ENCODE results near the gene VIPR2.
"Not testable (repeated sequence)": the region's sequence is repeated elsewhere in the genome, so short reads cannot be mapped to it uniquely, and the experiment has no call there.

- not testable (repeated sequence) for TF ChIP-seq CTCF (IDR thresholded peaks at IDR 0.05; ENCODE audit: borderline replicate concordance, extremely low read depth, low read length, poor library complexity, severe bottlenecking); EZH2 (IDR thresholded peaks at IDR 0.05; ENCODE audit: borderline replicate concordance, low read depth, low read length, severe bottlenecking)
Observed at GRCh38 chr7:159175100-159175499, 30.4 kb upstream of the VIPR2 start.
